ENCODE measurements around the gene GHRL.

GHRL gene

GRCh38 chr3:10255835-10256234 is 36.9 kb downstream of the GHRL start:
- no peak for DNase-seq (ENCODE audit: low spot score)

GRCh38 chr3:10253731-10254130 is 39.0 kb downstream of the GHRL start:
- no peak overlapping the region for H3K18ac ChIP-seq (ENCODE audit: low read length)

More at GRCh38 chr3:10255835-10256234, 36.9 kb downstream of the GHRL start:
- Histone ChIP-seq H3K4me3 (ENCODE audit: low read length in 2 of 2) (no peak overlapping the region), H2AK5ac (ENCODE audit: low read depth, low read length) (no peak overlapping the region), H2AFZ (ENCODE audit: low read length) (no peak overlapping the region), H3K27ac (replicated peaks; ENCODE audit: low read length) (no peak overlapping the region), H2BK5ac (ENCODE audit: low read length) (no peak overlapping the region), H3K36me3 (replicated peaks in 1 of 2; ENCODE audit: control insufficient read depth in 2 of 2, insufficient read depth in 2 of 2, low read length in 2 of 2) (peaks cover 23 to 86% of the 10 kb centered on the region in 2 donors), H3K4ac (ENCODE audit: low read length) (no peak overlapping the region), H3K9ac (ENCODE audit: low read depth, low read length, poor library complexity) (no peak overlapping the region), H4K91ac (ENCODE audit: low read depth, low read length, poor library complexity) (no peak overlapping the region), H3K23ac (ENCODE audit: low read depth, low read length, poor library complexity) (no peak overlapping the region), H3K18ac (ENCODE audit: low read length) (no peak overlapping the region), H3K4me2 (ENCODE audit: insufficient read depth, low read length, poor library complexity, severe bottlenecking) (no peak overlapping the region), H3K14ac (ENCODE audit: low read length) (no peak overlapping the region), H4K8ac (ENCODE audit: low read depth, low read length) (no peak overlapping the region), H3K79me1 (ENCODE audit: low read depth, low read length) (no peaks in the 10 kb centered on the region), H2BK15ac (ENCODE audit: low read length) (no peak overlapping the region), H2BK120ac (ENCODE audit: low read depth, low read length) (no peak overlapping the region), H3K4me1 (ENCODE audit: control insufficient read depth in 2 of 2, insufficient read depth in 1 of 2, low read depth in 1 of 2, low read length in 2 of 2) (peaks cover 0 to 2% of the 10 kb centered on the region in 2 donors), H3K27me3 (ENCODE audit: control insufficient read depth in 3 of 3, insufficient read depth in 3 of 3, low read depth in 1 of 3, low read length in 3 of 3) (no peaks in the 10 kb centered on the region), H2BK12ac (ENCODE audit: low read length) (no peak overlapping the region), H3K9me3 (replicated peaks in 1 of 2; ENCODE audit: control insufficient read depth in 2 of 2, insufficient read depth in 1 of 2, low read depth in 1 of 2, low read length in 2 of 2) (peaks cover 0 to 2% of the 10 kb centered on the region in 2 donors)
- no CpG with 5 or more reads among the region's 7 CpGs for WGBS, 2 donors (ENCODE audit: extremely low coverage in 2 of 2, insufficient read length in 2 of 2, insufficient replicate concordance in 1 of 2)

GRCh38 chr3:10251006-10251405 is 41.7 kb downstream of the GHRL start:
- no peak overlapping the region for H2AK5ac ChIP-seq (ENCODE audit: low read depth, low read length)
- no CpG with 5 or more reads among the region's 3 CpGs for WGBS, 2 donors (ENCODE audit: extremely low coverage in 2 of 2, insufficient read length in 2 of 2, insufficient replicate concordance in 1 of 2)
- no peak overlapping the region for H4K8ac ChIP-seq (ENCODE audit: low read depth, low read length)
- H3K9ac ChIP-seq (ENCODE audit: low read depth, low read length, poor library complexity): no peak overlapping the region
- H3K4me1 ChIP-seq (ENCODE audit: control insufficient read depth in 2 of 2, insufficient read depth in 1 of 2, low read depth in 1 of 2, low read length in 2 of 2): peaks cover 0 to 11% of the 10 kb centered on the region in 2 donors
- H3K27me3 ChIP-seq (ENCODE audit: control insufficient read depth in 3 of 3, insufficient read depth in 3 of 3, low read depth in 1 of 3, low read length in 3 of 3): no peaks in the 10 kb centered on the region
- no peak overlapping the region for H3K4me3 ChIP-seq (ENCODE audit: low read length in 2 of 2)
- H3K36me3 ChIP-seq (replicated peaks in 1 of 2; ENCODE audit: control insufficient read depth in 2 of 2, insufficient read depth in 2 of 2, low read length in 2 of 2): peaks cover 16 to 57% of the 10 kb centered on the region in 2 donors
- H2AFZ ChIP-seq (ENCODE audit: low read length): no peak overlapping the region
- H3K14ac ChIP-seq (ENCODE audit: low read length): no peak overlapping the region
- no peak overlapping the region for H4K91ac ChIP-seq (ENCODE audit: low read depth, low read length, poor library complexity)
- H3K18ac ChIP-seq (ENCODE audit: low read length): no peak overlapping the region
- no peak overlapping the region for H2BK120ac ChIP-seq (ENCODE audit: low read depth, low read length)
- no peak overlapping the region for H2BK15ac ChIP-seq (ENCODE audit: low read length)
- H3K9me3 ChIP-seq (replicated peaks in 1 of 2; ENCODE audit: control insufficient read depth in 2 of 2, insufficient read depth in 1 of 2, low read depth in 1 of 2, low read length in 2 of 2): peaks cover 0 to 3% of the 10 kb centered on the region in 2 donors
- no peak overlapping the region for H3K27ac ChIP-seq (replicated peaks; ENCODE audit: low read length)
- H3K4me2 ChIP-seq (ENCODE audit: insufficient read depth, low read length, poor library complexity, severe bottlenecking): no peak overlapping the region
- H3K23ac ChIP-seq (ENCODE audit: low read depth, low read length, poor library complexity): no peak overlapping the region
- no peak overlapping the region for H2BK12ac ChIP-seq (ENCODE audit: low read length)
- H3K4ac ChIP-seq (ENCODE audit: low read length): no peak overlapping the region
- H2BK5ac ChIP-seq (ENCODE audit: low read length): no peak overlapping the region
- no peak for DNase-seq (ENCODE audit: low spot score)
- peaks cover 3% of the 10 kb centered on the region for H3K79me1 ChIP-seq (ENCODE audit: low read depth, low read length)

More at GRCh38 chr3:10253731-10254130, 39.0 kb downstream of the GHRL start:
- H3K4me3 ChIP-seq (ENCODE audit: low read length in 2 of 2): no peak overlapping the region
- no peak overlapping the region for H3K23ac ChIP-seq (ENCODE audit: low read depth, low read length, poor library complexity)
- H3K4ac ChIP-seq (ENCODE audit: low read length): no peak overlapping the region
- H2BK15ac ChIP-seq (ENCODE audit: low read length): no peak overlapping the region
- peaks cover 19 to 75% of the 10 kb centered on the region in 2 donors for H3K36me3 ChIP-seq (replicated peaks in 1 of 2; ENCODE audit: control insufficient read depth in 2 of 2, insufficient read depth in 2 of 2, low read length in 2 of 2)
- WGBS, 2 donors (ENCODE audit: extremely low coverage in 2 of 2, insufficient read length in 2 of 2, insufficient replicate concordance in 1 of 2): no CpG with 5 or more reads among the region's 3 CpGs
- H2BK120ac ChIP-seq (ENCODE audit: low read depth, low read length): no peak overlapping the region
- H4K91ac ChIP-seq (ENCODE audit: low read depth, low read length, poor library complexity): no peak overlapping the region
- no peak for DNase-seq (ENCODE audit: low spot score)
- peaks cover 0 to 2% of the 10 kb centered on the region in 2 donors for H3K9me3 ChIP-seq (replicated peaks in 1 of 2; ENCODE audit: control insufficient read depth in 2 of 2, insufficient read depth in 1 of 2, low read depth in 1 of 2, low read length in 2 of 2)
- H2BK5ac ChIP-seq (ENCODE audit: low read length): no peak overlapping the region
- no peak overlapping the region for H3K9ac ChIP-seq (ENCODE audit: low read depth, low read length, poor library complexity)
- no peak overlapping the region for H2AFZ ChIP-seq (ENCODE audit: low read length)
- H2AK5ac ChIP-seq (ENCODE audit: low read depth, low read length): no peak overlapping the region
- no peak overlapping the region for H3K4me2 ChIP-seq (ENCODE audit: insufficient read depth, low read length, poor library complexity, severe bottlenecking)
- no peaks in the 10 kb centered on the region for H3K27me3 ChIP-seq (ENCODE audit: control insufficient read depth in 3 of 3, insufficient read depth in 3 of 3, low read depth in 1 of 3, low read length in 3 of 3)
- no peak overlapping the region for H3K14ac ChIP-seq (ENCODE audit: low read length)
- H4K8ac ChIP-seq (ENCODE audit: low read depth, low read length): peak overlapping the region; percentile 26
- H3K79me1 ChIP-seq (ENCODE audit: low read depth, low read length): peaks cover 3% of the 10 kb centered on the region
- peaks cover 0 to 11% of the 10 kb centered on the region in 2 donors for H3K4me1 ChIP-seq (ENCODE audit: control insufficient read depth in 2 of 2, insufficient read depth in 1 of 2, low read depth in 1 of 2, low read length in 2 of 2)
- no peak overlapping the region for H3K27ac ChIP-seq (replicated peaks; ENCODE audit: low read length)
- no peak overlapping the region for H2BK12ac ChIP-seq (ENCODE audit: low read length)

GRCh38 chr3:10249833-10250232 is 42.9 kb downstream of the GHRL start:
- DNase-seq (ENCODE audit: low spot score): no peak
- H3K27me3 ChIP-seq (ENCODE audit: control insufficient read depth in 3 of 3, insufficient read depth in 3 of 3, low read depth in 1 of 3, low read length in 3 of 3): no peaks in the 10 kb centered on the region

More at GRCh38 chr3:10249833-10250232, 42.9 kb downstream of the GHRL start:
- Histone ChIP-seq H2BK12ac (ENCODE audit: low read length) (no peak overlapping the region), H3K36me3 (replicated peaks in 1 of 2; ENCODE audit: control insufficient read depth in 2 of 2, insufficient read depth in 2 of 2, low read length in 2 of 2) (peaks cover 16 to 45% of the 10 kb centered on the region in 2 donors), H3K4ac (ENCODE audit: low read length) (no peak overlapping the region), H3K4me1 (ENCODE audit: control insufficient read depth in 2 of 2, insufficient read depth in 1 of 2, low read depth in 1 of 2, low read length in 2 of 2) (peaks cover 0 to 11% of the 10 kb centered on the region in 2 donors), H3K4me3 (ENCODE audit: low read length in 2 of 2) (peak overlapping the region in 1 of 2 donors; percentile 93), H3K9me3 (replicated peaks in 1 of 2; ENCODE audit: control insufficient read depth in 2 of 2, insufficient read depth in 1 of 2, low read depth in 1 of 2, low read length in 2 of 2) (peaks cover 0 to 11% of the 10 kb centered on the region in 2 donors), H3K9ac (ENCODE audit: low read depth, low read length, poor library complexity) (no peak overlapping the region), H2AK5ac (ENCODE audit: low read depth, low read length) (no peak overlapping the region), H3K14ac (ENCODE audit: low read length) (no peak overlapping the region), H3K79me1 (ENCODE audit: low read depth, low read length) (peaks cover 3% of the 10 kb centered on the region), H3K23ac (ENCODE audit: low read depth, low read length, poor library complexity) (no peak overlapping the region), H4K8ac (ENCODE audit: low read depth, low read length) (no peak overlapping the region), H3K4me2 (ENCODE audit: insufficient read depth, low read length, poor library complexity, severe bottlenecking) (peak overlapping the region; percentile 91), H2BK120ac (ENCODE audit: low read depth, low read length) (no peak overlapping the region), H4K91ac (ENCODE audit: low read depth, low read length, poor library complexity) (no peak overlapping the region), H3K18ac (ENCODE audit: low read length) (no peak overlapping the region), H3K27ac (replicated peaks; ENCODE audit: low read length) (no peak overlapping the region), H2BK5ac (ENCODE audit: low read length) (no peak overlapping the region), H2BK15ac (ENCODE audit: low read length) (no peak overlapping the region), H2AFZ (ENCODE audit: low read length) (peak overlapping the region; percentile 88)
- no CpG with 5 or more reads among the region's 3 CpGs for WGBS, 2 donors (ENCODE audit: extremely low coverage in 2 of 2, insufficient read length in 2 of 2, insufficient replicate concordance in 1 of 2)

Measured in neuronal stem cell (in vitro differentiated cells).